Smooth muscle cell (in vitro differentiated cells): ENCODE measurements around the gene VASH1. TPM values are rescaled to one million over a fixed set of nuclear protein-coding genes. Genes with fewer than 3 reads are reported as not detected.

Experiments used
- DNase-seq: peaks from one replicate; lab custom pipeline; 2025; ENCODE audit not compliant: unreplicated experiment; lab: John Stamatoyannopoulos, UW
- H2AFZ ChIP-seq: fragments of 200-600 bp; sonication (generic); 2 replicates; pipeline ENCODE4 v1.6.0; 2016; ENCODE audit warnings: antibody characterized with exemption, low read depth, mild to moderate bottlenecking
- H3F3A ChIP-seq: fragments of 200-600 bp; sonication (generic); 2 replicates; pipeline ENCODE4 v1.6.0; 2017; ENCODE audit warnings: antibody characterized with exemption, low read depth
- H3K27ac ChIP-seq: fragments of 200-600 bp; sonication (generic); 2 replicates; pipeline ENCODE4 v1.5.1; 2016; ENCODE audit warnings: low read depth, mild to moderate bottlenecking
- H3K27me3 ChIP-seq: fragments of 200-600 bp; sonication (generic); 2 replicates; pipeline ENCODE4 v1.6.1; 2016; ENCODE audit warnings: low read depth, mild to moderate bottlenecking
- H3K36me3 ChIP-seq: fragments of 200-600 bp; sonication (generic); 2 replicates; pipeline ENCODE4 v1.5.1; 2016; ENCODE audit warnings: low read depth
- H3K4me1 ChIP-seq: fragments of 200-600 bp; sonication (generic); 2 replicates; pipeline ENCODE4 v1.5.1; 2016; ENCODE audit warnings: low read depth
- H3K4me2 ChIP-seq: fragments of 200-600 bp; sonication (generic); 2 replicates; pipeline ENCODE4 v1.6.0; 2016; ENCODE audit warnings: mild to moderate bottlenecking
- H3K4me3 ChIP-seq: fragments of 200-600 bp; sonication (generic); 2 replicates; pipeline ENCODE4 v1.5.1; 2016; ENCODE audit warnings: mild to moderate bottlenecking
- H3K79me2 ChIP-seq: fragments of 200-600 bp; sonication (generic); 2 replicates; pipeline ENCODE4 v1.6.0; 2016; ENCODE audit warnings: low read depth, mild to moderate bottlenecking
- H3K9ac ChIP-seq: fragments of 200-600 bp; sonication (generic); 2 replicates; pipeline ENCODE4 v1.6.0; 2016; ENCODE audit warnings: low read depth
- H3K9me3 ChIP-seq: fragments of 200-600 bp; sonication (generic); replicated peaks from 2 replicates; pipeline ENCODE4 v1.5.1; 2016; ENCODE audit warnings: low read depth
- H4K20me1 ChIP-seq: fragments of 200-600 bp; sonication (generic); 2 replicates; pipeline ENCODE4 v1.6.0; 2016; ENCODE audit warnings: low read depth
- WGBS: methylation state at CpG from one replicate; pipeline ENCODE4 v1.1.7; 2016; ENCODE audit warnings: low lambda C conversion rate; 5-methylcytosine and 5-hydroxymethylcytosine counted together
- polyA plus RNA-seq: library from polyadenylated mRNA; unstranded; fragments of >200 nt; fragmentation: Nextera tagmentation; extraction: Ambion mirVana; gene quantifications from 2 replicates; pipeline ENCODE4 v1.2.1, GENCODE V29; 2016
- total RNA-seq: library from RNA; depleted of rRNA; stranded (reverse); fragments of >200 nt; gene quantifications from 2 replicates; pipeline ENCODE4 v1.2.3, GENCODE V29; 2014
- TF ChIP-seq, protein P1 (sequence below): fragments of 200-600 bp; sonication (generic); IDR thresholded peaks from 2 replicates; pipeline ENCODE4 v1.5.1; 2017; ENCODE audit warnings: borderline replicate concordance, mild to moderate bottlenecking, antibody characterized with exemption; ENCODE audit not compliant: insufficient read depth, poor library complexity, severe bottlenecking

The VASH1 gene
- total and polyA plus RNA-seq, 2 experiments from 2014 or later: 23.8 to 39.3 TPM

DNA sequence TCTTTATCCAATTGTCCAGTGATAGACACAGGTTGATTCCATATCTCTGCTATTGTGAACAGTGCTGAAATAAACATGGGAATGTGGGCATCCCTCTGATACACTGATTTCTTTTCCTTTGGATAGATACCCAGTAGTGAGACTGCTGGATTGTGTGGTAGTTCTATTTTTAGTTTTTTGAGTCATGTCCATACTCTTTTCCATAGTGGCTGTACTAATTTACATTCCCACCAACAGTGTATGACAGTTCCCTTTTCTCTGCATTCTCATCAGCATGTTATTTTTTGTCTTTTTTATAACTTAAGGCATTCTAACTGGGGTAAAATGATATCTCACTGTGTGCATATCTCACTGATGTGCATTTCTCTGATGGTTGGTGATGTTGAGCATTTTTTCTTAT, 24.8 kb upstream of the VASH1 start:
- no peaks in the 10 kb centered on the region for H3K4me1 ChIP-seq
- H3K4me2 ChIP-seq: no peak overlapping the region
- H3K27ac ChIP-seq: no peak overlapping the region
- DNase-seq: no peak
- no peak overlapping the region for H3K9ac ChIP-seq
- H3K4me3 ChIP-seq: no peak overlapping the region
- no peaks in the 10 kb centered on the region for H3K79me2 ChIP-seq
- H3K27me3 ChIP-seq: no peaks in the 10 kb centered on the region
- H4K20me1 ChIP-seq: no peaks in the 10 kb centered on the region
- peaks cover 9% of the 10 kb centered on the region for H3K9me3 ChIP-seq
- H3K36me3 ChIP-seq: no peaks in the 10 kb centered on the region
- TF ChIP-seq, protein P1, sequence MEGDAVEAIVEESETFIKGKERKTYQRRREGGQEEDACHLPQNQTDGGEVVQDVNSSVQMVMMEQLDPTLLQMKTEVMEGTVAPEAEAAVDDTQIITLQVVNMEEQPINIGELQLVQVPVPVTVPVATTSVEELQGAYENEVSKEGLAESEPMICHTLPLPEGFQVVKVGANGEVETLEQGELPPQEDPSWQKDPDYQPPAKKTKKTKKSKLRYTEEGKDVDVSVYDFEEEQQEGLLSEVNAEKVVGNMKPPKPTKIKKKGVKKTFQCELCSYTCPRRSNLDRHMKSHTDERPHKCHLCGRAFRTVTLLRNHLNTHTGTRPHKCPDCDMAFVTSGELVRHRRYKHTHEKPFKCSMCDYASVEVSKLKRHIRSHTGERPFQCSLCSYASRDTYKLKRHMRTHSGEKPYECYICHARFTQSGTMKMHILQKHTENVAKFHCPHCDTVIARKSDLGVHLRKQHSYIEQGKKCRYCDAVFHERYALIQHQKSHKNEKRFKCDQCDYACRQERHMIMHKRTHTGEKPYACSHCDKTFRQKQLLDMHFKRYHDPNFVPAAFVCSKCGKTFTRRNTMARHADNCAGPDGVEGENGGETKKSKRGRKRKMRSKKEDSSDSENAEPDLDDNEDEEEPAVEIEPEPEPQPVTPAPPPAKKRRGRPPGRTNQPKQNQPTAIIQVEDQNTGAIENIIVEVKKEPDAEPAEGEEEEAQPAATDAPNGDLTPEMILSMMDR: no peak
- H3F3A ChIP-seq: no peaks in the 10 kb centered on the region
- no peak overlapping the region for H2AFZ ChIP-seq

DNA sequence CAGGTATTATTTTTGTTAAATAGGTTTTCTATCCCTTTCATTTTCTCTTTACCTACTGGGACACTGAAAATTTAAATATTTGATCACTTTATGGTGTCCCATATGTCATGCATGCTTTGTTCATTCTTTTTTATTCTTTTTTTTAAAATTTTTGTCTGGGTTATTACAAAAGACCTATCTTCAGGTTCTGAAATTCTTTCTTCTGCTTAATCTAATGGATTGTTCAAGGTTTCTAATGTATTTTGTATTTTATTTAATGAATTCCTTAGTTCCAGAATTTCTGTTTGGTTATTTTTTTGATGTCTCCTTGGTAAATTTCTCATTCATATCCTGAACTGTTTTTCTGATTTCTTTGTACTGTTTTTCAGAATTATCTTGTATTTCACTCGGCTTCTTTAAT, 20.2 kb upstream of the VASH1 start:
- 93% methylated on average over 1 of the region's 1 CpG for WGBS
- Histone ChIP-seq H3K4me3 (no peak overlapping the region), H3K9ac (no peak overlapping the region), H3K36me3 (no peaks in the 10 kb centered on the region), H4K20me1 (no peaks in the 10 kb centered on the region), H3K27ac (no peak overlapping the region), H3K4me2 (no peak overlapping the region), H3K27me3 (no peaks in the 10 kb centered on the region), H3K79me2 (no peaks in the 10 kb centered on the region), H3K9me3 (peaks cover 9% of the 10 kb centered on the region), H3F3A (no peaks in the 10 kb centered on the region), H2AFZ (no peak overlapping the region), H3K4me1 (no peaks in the 10 kb centered on the region)
- TF ChIP-seq, protein P1: no peak
- no peak for DNase-seq

DNA sequence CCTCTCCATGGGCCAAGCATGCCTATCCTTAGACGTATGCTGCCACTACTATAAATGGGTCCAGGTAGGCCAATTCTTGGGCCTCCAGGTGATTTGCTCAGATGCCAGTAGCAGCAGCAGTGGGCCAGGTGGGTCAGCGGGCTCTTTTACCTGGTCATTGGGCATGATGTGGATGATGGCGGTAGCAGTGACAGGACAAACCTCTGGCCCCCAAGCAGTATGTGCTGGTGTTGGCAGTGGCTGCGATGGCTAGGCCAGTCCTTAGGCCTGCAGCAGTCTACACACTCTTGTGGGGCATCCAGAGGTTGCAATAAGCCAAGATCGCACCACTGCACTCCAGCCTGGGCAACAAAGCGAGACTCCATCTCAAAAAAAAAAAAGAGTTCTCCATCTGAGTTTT, 19.1 kb upstream of the VASH1 start:
- H3K27me3 ChIP-seq: no peaks in the 10 kb centered on the region
- no peaks in the 10 kb centered on the region for H4K20me1 ChIP-seq
- 91% methylated on average over 6 of the region's 6 CpGs for WGBS
- no peak for DNase-seq
- no peaks in the 10 kb centered on the region for H3F3A ChIP-seq
- TF ChIP-seq, protein P1: no peak
- H3K27ac ChIP-seq: no peak overlapping the region
- no peaks in the 10 kb centered on the region for H3K36me3 ChIP-seq
- H3K4me3 ChIP-seq: no peak overlapping the region
- H3K4me1 ChIP-seq: no peaks in the 10 kb centered on the region
- H3K79me2 ChIP-seq: no peaks in the 10 kb centered on the region
- H2AFZ ChIP-seq: no peak overlapping the region
- H3K4me2 ChIP-seq: no peak overlapping the region
- no peak overlapping the region for H3K9ac ChIP-seq
- H3K9me3 ChIP-seq: peaks cover 9% of the 10 kb centered on the region

DNA sequence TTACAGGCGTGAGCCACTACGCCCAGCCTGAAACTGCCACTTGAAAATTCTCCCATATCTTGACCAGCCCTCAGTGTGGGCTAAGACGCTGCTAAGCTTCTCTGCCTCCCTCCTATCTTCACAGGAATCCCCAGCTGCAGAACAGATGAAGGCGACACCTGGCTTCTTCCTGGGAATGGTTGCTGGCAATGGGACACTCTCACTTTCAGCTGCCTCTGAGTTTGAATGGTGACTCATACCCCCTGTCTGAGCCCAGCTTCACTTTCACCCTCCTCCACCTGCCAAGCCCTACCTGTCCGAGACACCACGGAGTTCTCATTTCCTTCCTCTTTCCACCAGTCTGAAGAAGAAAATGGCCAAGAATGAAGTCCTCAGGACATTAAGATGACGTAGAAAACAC, 18.3 kb upstream of the VASH1 start:
- no peaks in the 10 kb centered on the region for H3K27me3 ChIP-seq
- H3K79me2 ChIP-seq: no peaks in the 10 kb centered on the region
- no peak overlapping the region for H3K4me2 ChIP-seq
- H2AFZ ChIP-seq: no peak overlapping the region
- H3K36me3 ChIP-seq: no peaks in the 10 kb centered on the region
- H3K4me3 ChIP-seq: no peak overlapping the region
- no peaks in the 10 kb centered on the region for H3K4me1 ChIP-seq
- no peaks in the 10 kb centered on the region for H4K20me1 ChIP-seq
- no peak overlapping the region for H3K9ac ChIP-seq
- no peak overlapping the region for H3K27ac ChIP-seq
- WGBS: 92% methylated on average over 7 of the region's 7 CpGs
- TF ChIP-seq, protein P1: no peak
- no peak for DNase-seq
- no peaks in the 10 kb centered on the region for H3F3A ChIP-seq
- H3K9me3 ChIP-seq: peaks cover 9% of the 10 kb centered on the region
